HFFc6 (cell line): ENCODE results near the gene NUDT7. TPM values are rescaled to one million over a fixed set of nuclear protein-coding genes. Genes with fewer than 3 reads are reported as not detected.

Experiments used
- DNase-seq: peaks from one replicate; pipeline ENCODE4 v3.0.0-alpha.2; 2018
- H3K27ac Mint-ChIP-seq: 2 replicates; pipeline ENCODE4 v1.8.0; 2020; ENCODE audit warnings: mild to moderate bottlenecking, mixed read lengths
- H3K27me3 Mint-ChIP-seq: 2 replicates; pipeline ENCODE4 v1.8.0; 2021; ENCODE audit warnings: mild to moderate bottlenecking, moderate library complexity, mixed read lengths; ENCODE audit not compliant: insufficient read depth
- H3K36me3 Mint-ChIP-seq: 2 replicates; pipeline ENCODE4 v1.8.0; 2021; ENCODE audit warnings: low read depth, mixed read lengths
- H3K4me1 Mint-ChIP-seq: 2 replicates; pipeline ENCODE4 v1.8.0; 2020; ENCODE audit warnings: low read depth, mixed read lengths
- H3K4me3 Mint-ChIP-seq: 2 replicates; pipeline ENCODE4 v1.8.0; 2020; ENCODE audit warnings: mild to moderate bottlenecking, moderate library complexity, mixed read lengths
- H3K9me3 Mint-ChIP-seq: 2 replicates; pipeline ENCODE4 v1.8.0; 2020; ENCODE audit warnings: mild to moderate bottlenecking, mixed read lengths
- total RNA-seq, 6 experiments: library from RNA; stranded (reverse); fragmentation: NEBNext Ultra II Directional; extraction: Animal tissue kit (Norgen Biotek cat#: 25700); gene quantifications; 2 replicates in 1 of 6; 3 replicates in 5 of 6; pipeline ENCODE4 v1.2.3, GENCODE V29; 2021
- TF ChIP-seq, protein P1 (sequence below): fragments of 200-600 bp; sonication (generic); IDR thresholded peaks from 2 replicates; pipeline ENCODE4 v1.5.0; 2021; ENCODE audit warnings: antibody characterized with exemption, mild to moderate bottlenecking

The NUDT7 gene
- total RNA-seq, 6 experiments from 2014 or later = 0.85 to 1.9 (median 1.1) TPM

GRCh38 chr16:77686385-77686784, 35.9 kb upstream of the NUDT7 start:
- Mint-ChIP-seq H3K9me3 (peaks cover 22% of the 10 kb centered on the region), H3K4me1 (no peaks in the 10 kb centered on the region), H3K4me3 (no peak overlapping the region), H3K27me3 (peaks cover 1% of the 10 kb centered on the region; the same call in 1 of the 2 replicates), H3K27ac (no peak overlapping the region), H3K36me3 (no peaks in the 10 kb centered on the region)
- TF ChIP-seq, protein P1, sequence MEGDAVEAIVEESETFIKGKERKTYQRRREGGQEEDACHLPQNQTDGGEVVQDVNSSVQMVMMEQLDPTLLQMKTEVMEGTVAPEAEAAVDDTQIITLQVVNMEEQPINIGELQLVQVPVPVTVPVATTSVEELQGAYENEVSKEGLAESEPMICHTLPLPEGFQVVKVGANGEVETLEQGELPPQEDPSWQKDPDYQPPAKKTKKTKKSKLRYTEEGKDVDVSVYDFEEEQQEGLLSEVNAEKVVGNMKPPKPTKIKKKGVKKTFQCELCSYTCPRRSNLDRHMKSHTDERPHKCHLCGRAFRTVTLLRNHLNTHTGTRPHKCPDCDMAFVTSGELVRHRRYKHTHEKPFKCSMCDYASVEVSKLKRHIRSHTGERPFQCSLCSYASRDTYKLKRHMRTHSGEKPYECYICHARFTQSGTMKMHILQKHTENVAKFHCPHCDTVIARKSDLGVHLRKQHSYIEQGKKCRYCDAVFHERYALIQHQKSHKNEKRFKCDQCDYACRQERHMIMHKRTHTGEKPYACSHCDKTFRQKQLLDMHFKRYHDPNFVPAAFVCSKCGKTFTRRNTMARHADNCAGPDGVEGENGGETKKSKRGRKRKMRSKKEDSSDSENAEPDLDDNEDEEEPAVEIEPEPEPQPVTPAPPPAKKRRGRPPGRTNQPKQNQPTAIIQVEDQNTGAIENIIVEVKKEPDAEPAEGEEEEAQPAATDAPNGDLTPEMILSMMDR = no peak
- no peak for DNase-seq

- Mint-ChIP-seq H3K4me3 (no peak overlapping the region), H3K27ac (no peak overlapping the region), H3K27me3 (peaks cover 1% of the 10 kb centered on the region; the same call in 1 of the 2 replicates), H3K36me3 (no peaks in the 10 kb centered on the region), H3K4me1 (no peaks in the 10 kb centered on the region), H3K9me3 (peaks cover 39% of the 10 kb centered on the region)
- DNase-seq = no peak
- TF ChIP-seq, protein P1 = no peak
Observed at GRCh38 chr16:77689971-77690370, 32.3 kb upstream of the NUDT7 start.

DNA sequence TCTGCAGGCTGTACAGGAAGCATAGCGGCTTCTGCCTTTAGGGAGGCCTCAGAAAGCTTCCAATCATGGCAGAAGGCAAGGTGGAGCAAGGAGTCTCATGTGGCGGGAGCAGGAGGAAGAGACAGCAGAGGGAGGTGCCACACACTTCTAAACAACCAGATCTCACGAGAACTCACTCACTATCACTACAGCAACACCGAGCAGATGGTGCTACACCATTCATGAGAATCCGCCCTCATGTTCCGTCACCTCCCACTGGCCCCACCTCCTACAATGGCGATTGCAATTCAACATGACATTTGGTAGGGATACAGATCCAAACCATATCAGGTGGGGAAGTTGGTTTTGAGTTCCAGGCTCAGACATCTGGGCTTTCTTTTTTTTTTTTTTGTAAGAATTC, 31.9 kb upstream of the NUDT7 start:
- Mint-ChIP-seq H3K4me3 (no peak overlapping the region), H3K27me3 (peaks cover 1% of the 10 kb centered on the region; the same call in 1 of the 2 replicates), H3K36me3 (no peaks in the 10 kb centered on the region), H3K9me3 (peaks cover 39% of the 10 kb centered on the region), H3K27ac (no peak overlapping the region), H3K4me1 (no peaks in the 10 kb centered on the region)
- DNase-seq = no peak
- TF ChIP-seq, protein P1 = no peak

DNA sequence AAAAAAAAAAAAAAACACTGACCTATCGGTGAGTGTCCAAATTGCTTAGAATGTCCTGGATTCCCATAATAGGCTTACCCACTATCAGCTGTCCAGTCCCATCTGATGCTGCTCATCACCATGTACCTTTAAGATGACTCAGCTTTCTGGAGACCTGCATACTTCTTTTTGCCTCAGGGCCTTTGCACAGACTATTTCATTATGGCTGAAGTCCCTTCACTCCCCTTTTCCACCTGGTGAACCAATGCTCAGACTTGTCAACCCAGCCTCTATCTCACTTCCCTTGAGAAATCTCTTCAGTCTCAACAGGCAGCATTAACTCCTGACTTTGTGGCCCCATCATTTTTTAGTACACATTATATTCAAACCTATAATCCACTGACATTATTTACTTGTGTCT, 29.7 kb upstream of the NUDT7 start:
- Mint-ChIP-seq H3K4me3 (no peak overlapping the region), H3K27me3 (peaks cover 1% of the 10 kb centered on the region; the same call in 1 of the 2 replicates), H3K4me1 (no peaks in the 10 kb centered on the region), H3K36me3 (no peaks in the 10 kb centered on the region), H3K9me3 (peaks cover 45% of the 10 kb centered on the region), H3K27ac (no peak overlapping the region)
- no peak for DNase-seq
- TF ChIP-seq, protein P1 = no peak

DNA sequence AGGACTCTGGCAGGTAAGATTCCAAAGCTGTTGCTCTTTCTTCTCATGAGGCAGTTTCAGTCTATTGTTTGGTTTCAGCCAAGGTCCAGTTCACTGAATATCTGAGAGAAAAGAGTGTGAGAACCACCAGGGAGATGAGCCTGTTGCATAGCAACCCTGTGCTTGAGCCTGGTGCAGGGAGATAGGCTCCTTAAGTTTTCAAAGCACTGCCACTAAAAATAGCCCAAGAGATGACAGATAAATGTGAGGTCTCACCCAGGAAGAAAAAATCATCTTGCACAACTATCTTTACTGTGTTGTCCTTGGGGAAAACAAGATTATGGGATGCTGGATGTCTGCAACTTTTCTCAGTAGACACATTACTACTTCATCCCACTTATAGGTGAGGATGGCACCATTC, 26.2 kb upstream of the NUDT7 start:
- H3K4me3 Mint-ChIP-seq = no peak overlapping the region
- H3K36me3 Mint-ChIP-seq = no peaks in the 10 kb centered on the region
- TF ChIP-seq, protein P1 = no peak
- DNase-seq = no peak
- H3K9me3 Mint-ChIP-seq = peaks cover 25% of the 10 kb centered on the region
- H3K27me3 Mint-ChIP-seq = no peaks in the 10 kb centered on the region
- H3K27ac Mint-ChIP-seq = no peak overlapping the region
- no peaks in the 10 kb centered on the region for H3K4me1 Mint-ChIP-seq

DNA sequence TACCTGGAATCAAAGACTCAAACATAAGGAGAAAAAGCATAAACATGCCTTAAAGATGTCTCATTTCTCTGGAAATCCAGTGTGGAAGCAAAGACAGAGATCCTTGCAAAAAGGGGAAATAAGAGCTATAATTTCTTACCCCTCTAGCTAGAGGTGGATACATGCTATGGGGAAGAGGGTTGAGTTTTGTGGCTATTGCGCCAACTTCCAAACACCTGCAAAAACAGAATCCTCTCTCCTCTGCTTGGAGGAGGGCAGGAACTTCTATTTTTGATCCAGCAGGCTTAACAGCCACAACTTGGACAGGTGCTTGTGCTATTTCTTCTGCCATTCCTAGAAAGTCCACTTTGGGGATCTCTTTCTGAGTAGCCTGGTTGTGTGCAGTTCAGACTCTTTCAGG, 21.5 kb upstream of the NUDT7 start:
- peaks cover 27% of the 10 kb centered on the region for H3K9me3 Mint-ChIP-seq
- TF ChIP-seq, protein P1 = no peak
- no peaks in the 10 kb centered on the region for H3K27me3 Mint-ChIP-seq
- no peaks in the 10 kb centered on the region for H3K4me1 Mint-ChIP-seq
- H3K27ac Mint-ChIP-seq = no peak overlapping the region
- no peak overlapping the region for H3K4me3 Mint-ChIP-seq
- H3K36me3 Mint-ChIP-seq = no peaks in the 10 kb centered on the region
- DNase-seq = no peak
